Measurements from ENCODE around the gene SCAMP2.

Gene SCAMP2

GRCh38 chr15:74817370-74817737 lies 55.8 kb downstream of the SCAMP2 start:
- no peak for DNase-seq (ENCODE audit: low read depth)

DNA sequence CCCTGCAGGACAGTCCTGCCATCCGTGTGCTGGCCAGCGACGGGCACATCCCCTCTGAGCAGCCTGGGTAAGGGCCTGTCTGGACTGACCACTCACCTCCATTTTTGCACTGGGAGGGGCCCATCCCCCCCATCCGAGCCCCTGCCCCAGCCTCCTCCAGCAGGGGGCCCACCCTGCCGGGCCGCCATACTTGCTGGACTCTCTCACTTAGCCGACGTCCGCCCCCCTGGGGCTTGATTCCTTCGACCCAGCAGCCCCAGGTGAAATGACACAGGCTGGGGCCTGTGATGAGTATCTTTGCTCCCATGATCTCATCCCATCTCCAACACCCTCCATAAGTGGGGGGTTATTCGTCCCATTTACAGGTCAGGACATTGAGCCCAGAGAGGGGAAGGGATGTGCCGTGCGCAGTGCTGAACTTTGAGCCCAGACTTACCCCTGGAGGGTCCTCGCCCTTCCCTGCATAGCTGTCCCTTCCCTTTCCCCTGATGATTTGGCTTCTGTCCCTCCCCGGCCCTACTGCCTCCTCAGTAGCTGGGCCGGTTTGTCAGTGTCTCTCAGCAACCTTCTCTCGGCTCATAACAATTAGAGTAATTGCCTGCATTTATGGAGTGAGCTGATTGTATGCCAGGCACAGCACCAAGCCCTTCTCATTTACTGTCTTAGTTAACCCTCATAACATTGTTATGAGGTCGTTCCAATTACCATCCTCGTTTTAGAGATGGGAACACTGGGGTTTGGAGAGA lies 56.4 kb downstream of the SCAMP2 start:
- DNase-seq (ENCODE audit: low read depth), result no peak

- no peak for DNase-seq (ENCODE audit: low read depth)
These were observed 57.2 kb downstream of the SCAMP2 start for GRCh38 chr15:74815961-74816360.

DNA sequence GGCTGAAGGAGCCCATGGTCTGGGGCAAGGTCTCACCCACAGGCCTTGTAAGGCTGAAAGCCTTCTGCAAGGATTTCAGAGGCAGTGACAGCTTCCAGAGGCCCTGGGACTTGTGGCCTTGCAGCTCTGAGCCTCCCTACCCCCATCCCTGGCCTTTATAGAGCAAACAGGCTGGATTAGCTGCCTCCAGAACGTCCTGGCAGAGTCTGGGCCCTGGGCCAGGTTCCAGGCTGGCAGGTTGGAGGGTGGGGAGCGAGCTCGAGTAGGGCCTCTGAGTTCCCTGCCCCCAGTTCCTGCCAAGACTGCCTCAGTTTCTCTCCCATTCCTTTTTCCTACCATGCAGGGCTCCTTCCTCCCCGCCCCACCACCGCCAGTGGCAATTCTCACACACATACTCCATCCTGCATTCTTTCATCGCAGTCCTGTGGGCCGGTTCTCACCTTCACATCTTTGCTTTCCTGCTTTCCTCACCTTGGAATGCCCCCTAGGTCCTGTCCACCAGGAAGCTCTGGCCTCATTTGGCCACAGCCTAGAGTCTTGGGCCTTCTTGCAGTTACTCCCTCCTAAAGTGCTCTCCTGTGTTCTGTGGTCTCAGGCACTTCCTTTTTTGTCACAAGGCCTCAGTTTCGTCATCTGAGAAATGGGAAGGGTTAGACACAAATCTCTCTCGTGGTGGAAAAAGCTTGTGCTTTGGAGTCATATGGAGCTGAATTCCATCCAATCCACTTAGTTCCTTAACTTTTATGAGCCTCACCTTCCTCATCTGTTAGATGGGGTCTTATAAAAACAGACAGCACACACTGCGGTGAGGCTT lies 57.8 kb downstream of the SCAMP2 start:
- DNase-seq (ENCODE audit: low read depth), result no peak

- no peak for DNase-seq (ENCODE audit: low read depth)
These were observed 60.6 kb downstream of the SCAMP2 start, which contains the start of gene LMAN1L for GRCh38 chr15:74812533-74812932. Gene LMAN1L (plus strand): TSS chr15:74812835. CDS start chr15:74812855, 20 bp downstream.

DNA sequence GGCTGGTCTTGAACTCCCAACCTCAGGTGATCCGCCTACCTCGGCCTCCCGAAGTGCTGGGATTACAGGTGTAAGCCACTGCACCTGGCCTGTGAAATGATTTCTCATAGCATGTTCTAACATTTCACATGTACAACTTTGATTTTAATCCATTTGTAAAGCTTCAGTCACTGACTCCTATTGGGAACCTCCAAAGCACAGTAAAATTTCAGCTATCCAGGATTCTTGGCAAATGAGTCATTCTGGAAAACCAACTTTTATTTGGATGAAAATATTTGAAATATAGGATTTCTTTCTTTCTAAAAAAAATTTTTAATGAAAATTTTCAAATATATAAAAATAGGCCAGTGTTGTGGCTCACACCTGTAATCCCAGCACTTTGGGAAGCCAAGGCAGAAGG lies 63.2 kb downstream of the SCAMP2 start:
- DNase-seq (ENCODE audit: low read depth), result no peak

DNA sequence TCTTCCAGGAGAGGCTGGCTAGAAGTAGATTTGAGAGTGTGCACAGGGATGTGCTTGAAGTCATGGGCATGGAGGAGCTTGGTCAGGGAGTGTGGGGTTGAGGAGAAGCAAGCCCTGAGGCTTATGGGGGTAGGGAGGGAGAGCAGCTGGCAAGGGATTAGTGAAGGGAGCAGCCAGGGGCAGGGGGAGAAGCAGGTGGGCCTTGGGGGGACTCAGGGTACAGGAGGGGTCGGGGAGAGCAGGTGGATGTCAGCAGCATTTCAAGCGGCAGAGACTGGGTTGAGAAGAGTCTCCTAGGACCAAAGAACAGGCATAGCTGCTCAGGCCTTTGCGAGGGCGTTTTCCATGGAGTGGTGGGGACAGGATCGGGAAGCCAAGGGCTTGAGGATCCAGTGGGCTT lies 63.9 kb downstream of the SCAMP2 start:
- DNase-seq (ENCODE audit: low read depth), result no peak

DNA sequence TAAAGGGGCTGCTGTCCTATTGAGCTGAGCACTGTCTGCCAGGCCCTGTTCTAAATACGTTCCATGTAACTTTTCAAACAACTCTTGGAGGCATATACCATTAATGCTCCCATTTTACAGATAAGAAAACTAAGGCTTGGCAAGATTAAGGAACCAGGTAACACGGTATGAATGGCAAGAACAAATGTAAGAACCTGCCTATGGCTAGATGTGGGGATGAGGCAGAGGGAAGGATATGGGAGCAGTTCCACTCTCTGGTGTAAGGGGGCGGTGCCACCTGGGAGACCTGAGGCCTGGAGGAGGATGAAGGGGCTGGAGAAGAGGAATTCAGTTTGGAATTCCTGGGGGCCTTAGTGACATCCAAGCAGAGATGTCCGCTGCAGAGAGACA lies 64.3 kb downstream of the SCAMP2 start:
- DNase-seq (ENCODE audit: low read depth), result no peak

- no peak for DNase-seq (ENCODE audit: low read depth)
These were observed 64.9 kb downstream of the SCAMP2 start for GRCh38 chr15:74808078-74808839.

GRCh38 chr15:74807282-74807681 lies 65.9 kb downstream of the SCAMP2 start:
- no peak for DNase-seq (ENCODE audit: low read depth)

DNA sequence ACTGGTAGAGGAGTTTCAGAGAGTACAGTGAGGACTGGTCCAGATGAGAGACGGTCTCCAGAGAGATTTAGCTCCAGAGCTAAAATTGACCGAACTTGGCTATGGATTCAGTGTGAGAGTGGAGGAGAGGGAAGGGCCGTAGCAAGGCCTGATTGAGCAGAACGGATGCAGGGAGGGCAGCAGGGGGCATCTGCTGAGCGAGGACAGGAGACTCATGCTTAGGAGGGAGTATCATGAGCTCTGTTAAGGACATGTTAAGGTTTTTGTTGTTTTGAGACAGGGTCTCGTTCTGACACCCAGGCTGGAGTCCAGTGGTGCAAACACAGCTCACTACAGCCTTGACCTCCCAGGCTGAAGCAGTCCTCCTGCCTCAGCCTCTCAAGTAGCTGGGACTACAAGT lies 68.2 kb downstream of the SCAMP2 start:
- DNase-seq (ENCODE audit: low read depth), result no peak

DNA sequence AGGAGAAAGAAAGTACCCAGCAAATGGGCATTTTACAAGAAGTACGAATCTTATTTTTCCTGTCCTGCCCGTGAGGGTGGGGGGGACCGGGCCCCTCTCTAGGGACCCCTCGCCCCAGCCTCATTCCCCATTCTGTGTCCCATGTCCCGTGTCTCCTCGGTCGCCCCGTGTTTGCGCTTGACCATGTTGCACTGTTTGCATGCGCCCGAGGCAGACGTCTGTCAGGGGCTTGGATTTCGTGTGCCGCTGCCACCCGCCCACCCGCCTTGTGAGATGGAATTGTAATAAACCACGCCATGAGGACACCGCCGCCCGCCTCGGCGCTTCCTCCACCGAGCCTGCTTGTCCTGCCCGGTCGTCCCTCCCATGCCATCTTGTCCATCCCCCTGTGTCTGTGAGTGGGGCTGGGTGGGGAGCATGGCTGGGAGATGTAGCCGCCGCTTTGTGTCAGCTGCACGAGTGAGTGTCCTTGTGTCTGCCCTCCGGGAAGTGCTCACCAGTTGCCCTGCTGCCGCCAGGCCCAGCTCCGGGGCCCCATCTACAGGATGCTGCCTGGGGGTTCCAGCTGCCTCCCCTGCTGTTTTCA lies 70.2 kb downstream of the SCAMP2 start:
- no peak for DNase-seq (ENCODE audit: low read depth)

GRCh38 chr15:74802290-74802689 lies 70.9 kb downstream of the SCAMP2 start:
- no peak for DNase-seq (ENCODE audit: low read depth)

DNA sequence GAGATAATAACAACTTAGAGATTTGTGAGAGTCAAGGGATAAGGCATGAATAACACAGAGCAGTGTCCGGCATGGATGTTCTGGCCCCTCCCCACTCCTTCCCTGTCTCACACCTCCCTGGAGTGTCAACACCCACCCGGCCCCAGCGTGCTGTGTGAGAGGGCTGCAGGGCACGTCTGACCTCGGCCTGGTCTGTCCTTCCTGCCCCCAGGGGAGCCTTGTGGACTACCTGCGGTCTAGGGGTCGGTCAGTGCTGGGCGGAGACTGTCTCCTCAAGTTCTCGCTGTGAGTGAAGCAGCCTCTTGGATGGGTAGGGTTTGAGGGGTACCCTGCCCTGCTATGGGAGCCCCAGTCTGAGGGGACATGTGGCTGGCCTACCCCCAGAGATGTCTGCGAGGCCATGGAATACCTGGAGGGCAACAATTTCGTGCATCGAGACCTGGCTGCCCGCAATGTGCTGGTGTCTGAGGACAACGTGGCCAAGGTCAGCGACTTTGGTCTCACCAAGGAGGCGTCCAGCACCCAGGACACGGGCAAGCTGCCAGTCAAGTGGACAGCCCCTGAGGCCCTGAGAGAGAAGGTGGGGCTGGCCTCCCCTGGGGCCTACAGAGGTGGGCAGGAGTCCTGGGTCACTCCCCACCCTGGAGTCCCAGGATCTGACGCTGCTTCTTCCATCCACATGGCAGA lies 71.7 kb downstream of the SCAMP2 start:
- DNase-seq (ENCODE audit: low read depth), result no peak

DNA sequence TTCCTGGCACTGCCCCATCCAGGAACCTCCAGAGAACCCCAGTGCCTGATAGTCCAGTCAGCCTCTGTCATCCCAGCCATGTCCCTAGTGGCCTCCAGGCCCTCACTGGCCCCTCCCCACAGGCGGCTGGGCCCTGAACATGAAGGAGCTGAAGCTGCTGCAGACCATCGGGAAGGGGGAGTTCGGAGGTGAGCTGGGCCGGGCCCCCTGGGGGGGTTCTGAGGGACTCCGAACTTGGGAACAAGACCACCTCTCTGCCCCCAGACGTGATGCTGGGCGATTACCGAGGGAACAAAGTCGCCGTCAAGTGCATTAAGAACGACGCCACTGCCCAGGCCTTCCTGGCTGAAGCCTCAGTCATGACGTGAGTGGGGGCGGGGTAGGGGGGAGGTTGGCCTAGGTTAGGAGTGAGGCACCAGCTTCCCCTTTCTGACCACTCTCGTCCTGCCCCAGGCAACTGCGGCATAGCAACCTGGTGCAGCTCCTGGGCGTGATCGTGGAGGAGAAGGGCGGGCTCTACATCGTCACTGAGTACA lies 72.5 kb downstream of the SCAMP2 start:
- no peak for DNase-seq (ENCODE audit: low read depth)

- DNase-seq (ENCODE audit: low read depth), result peak; percentile 75
These were observed 73.2 kb downstream of the SCAMP2 start for GRCh38 chr15:74799856-74800558.

- no peak for DNase-seq (ENCODE audit: low read depth)
These were observed 73.8 kb downstream of the SCAMP2 start for GRCh38 chr15:74799255-74799855.

DNA sequence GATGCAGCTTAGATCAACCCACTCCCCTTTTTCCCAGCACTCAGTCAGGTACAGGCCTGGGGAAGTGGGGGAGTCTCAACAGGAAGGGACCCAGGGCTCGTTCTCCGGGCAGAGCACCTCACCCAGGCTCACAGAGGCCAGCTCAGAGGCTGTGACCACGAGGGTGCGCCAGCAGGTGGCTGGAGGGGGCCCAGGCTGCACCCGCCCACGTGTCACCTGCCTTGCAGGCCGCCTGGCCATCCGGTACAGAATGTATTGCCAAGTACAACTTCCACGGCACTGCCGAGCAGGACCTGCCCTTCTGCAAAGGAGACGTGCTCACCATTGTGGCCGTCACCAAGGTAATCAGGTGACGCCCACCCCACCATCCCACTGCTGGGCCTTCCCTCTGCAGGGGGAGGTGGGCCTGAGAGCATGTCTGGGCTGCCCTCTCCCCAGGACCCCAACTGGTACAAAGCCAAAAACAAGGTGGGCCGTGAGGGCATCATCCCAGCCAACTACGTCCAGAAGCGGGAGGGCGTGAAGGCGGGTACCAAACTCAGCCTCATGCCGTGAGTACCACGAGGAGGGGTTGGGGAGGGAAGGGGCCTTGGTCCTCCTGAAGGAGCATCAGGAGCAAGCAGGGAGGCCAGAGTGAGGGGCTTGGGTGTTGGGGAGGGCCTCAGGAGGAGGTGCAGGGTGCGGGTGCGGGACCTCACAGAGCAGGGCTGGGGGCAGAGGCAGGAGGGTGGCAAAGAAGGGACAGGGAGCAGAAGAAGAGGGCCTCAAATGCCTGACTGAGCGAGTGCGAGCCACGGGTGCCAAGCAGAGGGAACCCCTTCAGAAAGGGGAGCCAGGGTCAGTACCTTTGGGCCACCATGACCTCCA lies 74.5 kb downstream of the SCAMP2 start:
- DNase-seq (ENCODE audit: low read depth), result no peak

DNA sequence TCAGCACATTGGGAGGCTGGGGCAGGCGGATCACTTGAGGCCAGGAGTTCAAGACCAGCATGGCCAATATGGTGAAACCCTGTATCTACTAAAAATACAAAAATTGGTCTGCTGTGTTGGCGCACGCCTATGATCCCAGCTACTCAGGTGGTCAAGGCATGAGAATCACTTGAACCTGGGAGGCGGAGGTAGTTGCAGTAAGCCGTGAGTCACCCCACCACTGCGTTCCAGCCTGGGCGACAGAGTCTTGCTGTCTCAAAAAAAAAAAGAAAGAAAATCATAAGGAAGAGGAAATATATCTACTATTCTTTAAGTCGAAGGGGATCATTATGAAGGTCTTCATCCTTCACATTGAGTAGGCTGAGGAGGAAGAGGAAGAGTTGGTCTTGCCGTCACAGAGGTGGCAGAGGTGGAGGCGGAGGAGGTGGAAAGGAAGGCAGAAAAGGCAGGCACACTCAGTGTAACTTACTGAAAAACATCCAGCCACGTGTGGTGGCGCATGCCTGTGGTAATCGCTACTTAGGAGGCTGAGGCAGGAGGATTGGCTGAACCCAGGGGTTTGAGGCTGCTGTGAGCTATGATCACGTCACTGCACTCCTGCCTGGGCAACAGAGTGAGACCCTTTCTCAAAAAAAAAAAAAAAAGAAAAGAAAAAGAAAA lies 77.1 kb downstream of the SCAMP2 start:
- no peak for DNase-seq (ENCODE audit: low read depth)

Measured in stimulated activated CD4-positive, alpha-beta T cell treated with anti-CD3 and anti-CD28 coated beads, Interleukin-2, amount 100 ng/mL, for 4 hours (primary cell).